ENCODE measurements around the gene SLC2A10.

Gene SLC2A10

GRCh38 chr20:46701986-46702385, 7.5 kb upstream of the SLC2A10 start:
- no peak for FAIRE-seq
- no peak for DNase-seq (ENCODE audit: insufficient read length, low spot score)

GRCh38 chr20:46702447-46703203, 6.8 kb upstream of the SLC2A10 start:
- DNase-seq (ENCODE audit: insufficient read length, low spot score) = no peak
- FAIRE-seq = peak; percentile 26

GRCh38 chr20:46703435-46703834, 6.0 kb upstream of the SLC2A10 start:
- peak; percentile 90 for FAIRE-seq
- no peak for DNase-seq (ENCODE audit: insufficient read length, low spot score)

GRCh38 chr20:46704714-46705377, 4.6 kb upstream of the SLC2A10 start:
- DNase-seq (ENCODE audit: insufficient read length, low spot score) = no peak
- peak; percentile 55 for FAIRE-seq

GRCh38 chr20:46705378-46705729, 4.1 kb upstream of the SLC2A10 start:
- no peak for FAIRE-seq
- DNase-seq (ENCODE audit: insufficient read length, low spot score) = no peak

- DNase-seq (ENCODE audit: insufficient read length, low spot score) (no peak), FAIRE-seq (peak; percentile 31)
Measured at GRCh38 chr20:46706242-46706641, 3.2 kb upstream of the SLC2A10 start.

- DNase-seq (ENCODE audit: insufficient read length, low spot score) (no peak), FAIRE-seq (peak; percentile 89)
Measured at GRCh38 chr20:46708172-46708860, 1.1 kb upstream of the SLC2A10 start.

GRCh38 chr20:46709055-46709458, 392 bp upstream of the SLC2A10 start:
- DNase-seq (ENCODE audit: insufficient read length, low spot score) = no peak
- peak; percentile 99 for FAIRE-seq

- no peak for DNase-seq (ENCODE audit: insufficient read length, low spot score)
- no peak for FAIRE-seq
Measured at GRCh38 chr20:46710153-46710913, 884 bp downstream of the SLC2A10 start.

GRCh38 chr20:46712056-46712636, 2.7 kb downstream of the SLC2A10 start:
- DNase-seq (ENCODE audit: insufficient read length, low spot score) (no peak), FAIRE-seq (peak; percentile 46)

- peak; percentile 72 for FAIRE-seq
Measured at GRCh38 chr20:46713957-46714834, 4.7 kb downstream of the SLC2A10 start.

GRCh38 chr20:46715292-46715756, 5.9 kb downstream of the SLC2A10 start:
- peak; percentile 99 for FAIRE-seq
- DNase-seq (ENCODE audit: insufficient read length, low spot score) = peak; percentile 96

More at GRCh38 chr20:46713957-46714834, 4.7 kb downstream of the SLC2A10 start:
- no peak for DNase-seq (ENCODE audit: insufficient read length, low spot score)

GRCh38 chr20:46717818-46718541, 8.5 kb downstream of the SLC2A10 start:
- peak; percentile 90 for FAIRE-seq

GRCh38 chr20:46720019-46720418, 10.6 kb downstream of the SLC2A10 start:
- DNase-seq (ENCODE audit: insufficient read length, low spot score) (no peak), FAIRE-seq (peak; percentile 80)

More at GRCh38 chr20:46717818-46718541, 8.5 kb downstream of the SLC2A10 start:
- no peak for DNase-seq (ENCODE audit: insufficient read length, low spot score)

- FAIRE-seq (no peak), DNase-seq (ENCODE audit: insufficient read length, low spot score) (no peak)
Measured at GRCh38 chr20:46720776-46721425, 11.5 kb downstream of the SLC2A10 start.

GRCh38 chr20:46721476-46721875, 12.0 kb downstream of the SLC2A10 start:
- FAIRE-seq = no peak

GRCh38 chr20:46722450-46722849, 13.0 kb downstream of the SLC2A10 start:
- DNase-seq (ENCODE audit: insufficient read length, low spot score) (no peak), FAIRE-seq (peak; percentile 74)

More at GRCh38 chr20:46721476-46721875, 12.0 kb downstream of the SLC2A10 start:
- no peak for DNase-seq (ENCODE audit: insufficient read length, low spot score)

GRCh38 chr20:46723039-46723438, 13.6 kb downstream of the SLC2A10 start:
- DNase-seq (ENCODE audit: insufficient read length, low spot score) (no peak), FAIRE-seq (peak; percentile 65)
